HepG2 (cell line): ENCODE results near the gene ZFPM1.

ENCODE experiments used
- DNMT1 ChIP-seq: sonication (generic); formaldehyde crosslinking; IDR thresholded peaks from 2 replicates; pipeline ENCODE4 v1.5.1; 2020; ENCODE audit warnings: mild to moderate bottlenecking, missing genetic modification reagents
- MXI1 ChIP-seq: IDR thresholded peaks from 3 replicates; pipeline ENCODE4 v1.6.1; 2012; ENCODE audit warnings: low read depth, low read length, inconsistent platforms, borderline replicate concordance
- YY1 ChIP-seq: IDR thresholded peaks from 2 replicates; pipeline ENCODE4 v1.6.1; 2011; ENCODE audit warnings: low read length, low read depth, moderate library complexity, mild to moderate bottlenecking; ENCODE audit not compliant: insufficient read depth, insufficient replicate concordance
- ZNF224 ChIP-seq: sonication (generic); formaldehyde crosslinking; IDR thresholded peaks from 2 replicates; pipeline ENCODE4 v1.5.0; 2020; ENCODE audit warnings: mild to moderate bottlenecking, missing genetic modification reagents
- ZNF670 ChIP-seq: sonication (generic); formaldehyde crosslinking; IDR thresholded peaks from 2 replicates; pipeline ENCODE4 v1.8.0; 2022; ENCODE audit warnings: mild to moderate bottlenecking, missing genetic modification reagents, borderline replicate concordance
- TF ChIP-seq, protein P1 (sequence below): sonication (generic); formaldehyde crosslinking; IDR thresholded peaks from 2 replicates; pipeline ENCODE4 v1.5.0; 2020; ENCODE audit warnings: mild to moderate bottlenecking, low read depth, missing genetic modification reagents, borderline replicate concordance
- TF ChIP-seq, protein P2 (sequence below): sonication (generic); formaldehyde crosslinking; IDR thresholded peaks from 2 replicates; pipeline ENCODE4 v1.4.0; 2020; ENCODE audit warnings: missing genetic modification reagents

DNA sequence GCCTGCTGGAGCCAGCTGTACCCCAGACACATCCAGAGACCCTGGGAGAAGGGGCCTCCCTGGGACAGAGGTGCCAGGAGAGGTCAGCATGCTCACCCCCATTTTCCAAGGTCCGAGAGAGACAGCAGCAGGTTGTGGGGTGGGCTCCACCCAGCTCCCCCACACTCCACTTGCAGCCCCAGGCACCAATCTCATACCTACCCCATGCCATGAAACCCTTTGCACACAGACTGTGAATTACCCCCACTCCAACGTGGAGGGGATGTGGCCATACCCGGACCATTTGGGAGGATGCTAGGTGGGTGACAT lies 34.0 kb downstream of the ZFPM1 start:
- TF ChIP-seq, protein P1, sequence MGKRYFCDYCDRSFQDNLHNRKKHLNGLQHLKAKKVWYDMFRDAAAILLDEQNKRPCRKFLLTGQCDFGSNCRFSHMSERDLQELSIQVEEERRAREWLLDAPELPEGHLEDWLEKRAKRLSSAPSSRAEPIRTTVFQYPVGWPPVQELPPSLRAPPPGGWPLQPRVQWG (CRISPR knock-in tag), result no peak
- TF ChIP-seq, protein P2, sequence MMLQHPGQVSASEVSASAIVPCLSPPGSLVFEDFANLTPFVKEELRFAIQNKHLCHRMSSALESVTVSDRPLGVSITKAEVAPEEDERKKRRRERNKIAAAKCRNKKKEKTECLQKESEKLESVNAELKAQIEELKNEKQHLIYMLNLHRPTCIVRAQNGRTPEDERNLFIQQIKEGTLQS, result no peak
- TF ChIP-seq YY1 (no peak), DNMT1 (no peak; the same call in 1 of the 2 replicates), ZNF224 (CRISPR knock-in tag) (no peak), MXI1 (no peak), ZNF670 (CRISPR knock-in tag) (no peak)
